ENCODE results near the gene PLXDC2.

The PLXDC2 gene

GRCh38 chr10:20142311-20142710 is 326.1 kb downstream of the PLXDC2 start:
- TF ChIP-seq CTCF (IDR thresholded peaks at IDR 0.05; ENCODE audit: borderline replicate concordance, control extremely low read depth, extremely low read depth, insufficient read depth, missing control alignments) = no peak
- in situ Hi-C loops (cut with MboI; ENCODE audit: low sequenced_read_pairs, unreplicated experiment) = no loop called here
- DNase-seq (ENCODE audit: low spot score) = no peak

- in situ Hi-C loops (cut with MboI; ENCODE audit: low sequenced_read_pairs, unreplicated experiment) = no loop called here
- no peak for TF ChIP-seq CTCF (IDR thresholded peaks at IDR 0.05; ENCODE audit: borderline replicate concordance, control extremely low read depth, extremely low read depth, insufficient read depth, missing control alignments)
- no peak for DNase-seq (ENCODE audit: low spot score)
Observed at GRCh38 chr10:20144268-20144667, 328.0 kb downstream of the PLXDC2 start.

GRCh38 chr10:20146004-20146403 is 329.8 kb downstream of the PLXDC2 start:
- TF ChIP-seq CTCF (IDR thresholded peaks at IDR 0.05; ENCODE audit: borderline replicate concordance, control extremely low read depth, extremely low read depth, insufficient read depth, missing control alignments) = no peak
- in situ Hi-C loops (cut with MboI; ENCODE audit: low sequenced_read_pairs, unreplicated experiment) = no loop called here
- no peak for DNase-seq (ENCODE audit: low spot score)

- no peak for DNase-seq (ENCODE audit: low spot score)
- in situ Hi-C loops (cut with MboI; ENCODE audit: low sequenced_read_pairs, unreplicated experiment) = no loop called here
- TF ChIP-seq CTCF (IDR thresholded peaks at IDR 0.05; ENCODE audit: borderline replicate concordance, control extremely low read depth, extremely low read depth, insufficient read depth, missing control alignments) = no peak
Observed at GRCh38 chr10:20147684-20148083, 331.5 kb downstream of the PLXDC2 start.

- in situ Hi-C loops (cut with MboI; ENCODE audit: low sequenced_read_pairs, unreplicated experiment) = no loop called here
- no peak for TF ChIP-seq CTCF (IDR thresholded peaks at IDR 0.05; ENCODE audit: borderline replicate concordance, control extremely low read depth, extremely low read depth, insufficient read depth, missing control alignments)
- no peak for DNase-seq (ENCODE audit: low spot score)
Observed at GRCh38 chr10:20156511-20156910, 340.3 kb downstream of the PLXDC2 start.

- in situ Hi-C loops (cut with MboI; ENCODE audit: low sequenced_read_pairs, unreplicated experiment) = no loop called here
- no peak for TF ChIP-seq CTCF (IDR thresholded peaks at IDR 0.05; ENCODE audit: borderline replicate concordance, control extremely low read depth, extremely low read depth, insufficient read depth, missing control alignments)
- DNase-seq (ENCODE audit: low spot score) = no peak
Observed at GRCh38 chr10:20157314-20157713, 341.1 kb downstream of the PLXDC2 start.

GRCh38 chr10:20158086-20158485 is 341.9 kb downstream of the PLXDC2 start:
- DNase-seq (ENCODE audit: low spot score) = no peak
- no peak for TF ChIP-seq CTCF (IDR thresholded peaks at IDR 0.05; ENCODE audit: borderline replicate concordance, control extremely low read depth, extremely low read depth, insufficient read depth, missing control alignments)
- in situ Hi-C loops (cut with MboI; ENCODE audit: low sequenced_read_pairs, unreplicated experiment) = no loop called here
